ENCODE results near the gene SLC35D3.
"Not testable (repeated sequence)": the region's sequence is repeated elsewhere in the genome, so short reads cannot be mapped to it uniquely, and the experiment has no call there.

SLC35D3 gene

GRCh38 chr6:136967876-136968752, 46.0 kb downstream of the SLC35D3 start:
- peak; percentile 51 for DNase-seq (ENCODE audit: low read depth)

DNA sequence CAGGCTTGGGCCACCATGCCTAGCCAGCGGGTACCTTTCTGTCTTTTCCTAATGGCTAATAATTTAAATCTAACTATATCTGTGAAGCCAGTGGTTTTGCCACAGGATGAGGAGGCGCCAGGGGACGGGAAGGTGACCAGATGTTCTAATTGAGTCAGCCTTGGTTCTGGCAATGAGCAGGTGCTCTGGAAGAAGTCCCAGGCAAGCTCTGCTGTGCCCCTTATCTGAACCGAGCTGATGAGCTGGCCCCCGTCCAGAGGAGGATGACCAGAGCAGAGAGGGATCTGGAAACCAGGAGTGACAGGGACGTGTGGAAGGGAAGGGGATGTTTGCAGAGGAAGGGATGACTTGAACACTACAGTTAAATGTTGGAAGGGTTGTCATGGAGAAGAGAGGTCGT, 46.7 kb downstream of the SLC35D3 start:
- no peak for DNase-seq (ENCODE audit: low read depth)

DNA sequence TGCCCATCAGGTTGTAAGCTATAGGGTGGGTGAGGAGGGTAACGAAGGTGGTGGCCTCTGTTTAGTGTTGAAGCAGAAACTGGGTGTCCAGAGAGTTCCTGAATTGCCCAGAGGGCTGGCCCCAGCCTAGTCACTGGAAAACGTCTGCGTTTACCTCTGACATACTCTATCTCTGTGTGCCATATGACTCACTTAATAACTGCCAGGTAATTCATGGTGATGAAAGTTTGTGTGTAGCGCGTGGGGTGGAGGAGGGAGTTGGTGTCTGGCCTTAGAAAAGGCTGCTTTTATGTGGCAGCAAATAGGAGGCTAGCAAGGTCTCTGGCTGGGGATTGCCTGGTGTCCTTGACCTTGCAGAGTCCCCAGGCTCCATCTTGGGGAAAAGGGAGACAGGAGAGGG, 47.3 kb downstream of the SLC35D3 start:
- no peak for DNase-seq (ENCODE audit: low read depth)

DNA sequence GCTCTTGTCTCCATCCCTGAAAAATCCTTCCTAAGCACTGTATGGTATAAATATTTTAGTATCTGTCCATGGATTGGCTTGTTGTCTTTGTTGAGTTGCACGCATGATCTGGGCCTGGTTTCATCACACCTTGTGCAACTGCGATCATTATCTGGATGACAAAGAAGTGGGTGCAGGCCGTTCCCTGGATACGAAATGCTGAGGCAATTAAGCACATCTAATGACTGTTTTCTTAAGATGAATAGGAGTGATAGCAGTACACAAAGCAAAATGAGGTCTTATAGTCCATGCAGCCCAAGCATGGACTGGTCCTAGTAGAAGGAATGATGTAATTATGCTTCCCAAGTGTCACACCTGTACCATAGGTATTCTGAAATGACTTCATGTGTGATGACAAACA, 47.8 kb downstream of the SLC35D3 start:
- no peak for DNase-seq (ENCODE audit: low read depth)

DNA sequence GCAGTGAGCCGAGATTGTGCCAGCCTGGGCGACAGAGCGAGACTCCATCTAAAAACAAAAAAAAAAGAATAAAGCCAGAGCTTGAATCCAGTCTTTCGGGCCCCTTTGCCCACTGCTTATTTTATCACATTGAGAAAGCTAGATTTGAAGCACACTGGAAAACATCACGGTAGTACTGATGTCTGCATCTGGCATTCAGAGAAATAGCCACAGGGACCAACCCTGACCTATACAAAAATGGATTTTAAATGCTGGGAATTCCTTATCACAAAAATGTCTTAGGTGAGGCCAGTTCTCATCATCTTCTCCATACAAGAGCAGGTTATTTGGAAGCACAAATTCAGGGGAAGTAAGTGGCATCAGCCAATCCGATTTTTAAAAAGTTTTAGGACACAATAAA, 49.5 kb downstream of the SLC35D3 start:
- DNase-seq (ENCODE audit: low read depth): no peak

DNA sequence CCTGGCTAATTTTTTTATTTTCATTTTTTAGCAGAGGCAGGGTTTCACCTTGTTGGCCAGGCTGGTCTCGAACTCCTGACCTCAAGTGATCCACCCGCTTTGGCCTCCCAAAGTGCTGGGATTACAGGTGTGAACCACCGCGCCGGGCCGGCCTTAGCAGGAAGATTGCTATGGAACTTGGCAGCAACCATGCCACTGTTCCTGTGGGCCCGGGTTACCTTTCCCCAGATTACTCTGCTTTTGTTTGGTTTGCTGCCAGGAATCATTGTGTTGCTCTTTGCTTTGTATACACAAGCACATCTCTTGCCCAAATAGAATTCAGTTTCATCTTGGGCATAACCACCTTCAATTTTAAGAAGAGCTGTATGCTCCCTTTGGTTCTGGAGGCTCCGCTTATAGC, 51.7 kb downstream of the SLC35D3 start:
- not testable (repeated sequence) for DNase-seq (ENCODE audit: low read depth)

Data from HS-27A (cell line).